ENCODE measurements around the gene ADAM19. TPM values are rescaled to one million over a fixed set of nuclear protein-coding genes. Genes with fewer than 3 reads are reported as not detected.

Gene ADAM19
- total RNA-seq, 1 experiment from 2014 or later = 62.9 TPM

- intact Hi-C loops (cut with micrococcal nuclease; ENCODE audit: unreplicated experiment) = loop anchor here (5.0 kb wide), 1 partner anchor 62 kb away; the partner anchor contains the start of gene SOX30
- no peak for DNase-seq
- Mint-ChIP-seq H3K4me3 (ENCODE audit: unreplicated experiment) (no peak overlapping the region), H3K4me1 (ENCODE audit: low read depth, unreplicated experiment) (peaks cover 28% of the 10 kb centered on the region), H3K36me3 (ENCODE audit: insufficient read depth, unreplicated experiment) (no peaks in the 10 kb centered on the region), H3K27me3 (ENCODE audit: insufficient read depth, unreplicated experiment) (no peaks in the 10 kb centered on the region), H3K27ac (ENCODE audit: unreplicated experiment) (no peak overlapping the region), H3K9me3 (ENCODE audit: unreplicated experiment) (no peaks in the 10 kb centered on the region)
- Histone ChIP-seq H3K4me3 (ENCODE audit: low read depth, low read length) (no peak overlapping the region), H3K9me3 (no peaks in the 10 kb centered on the region), H3K36me3 (ENCODE audit: control insufficient read depth, insufficient read depth, low read length) (no peaks in the 10 kb centered on the region), H3K27me3 (replicated peaks; ENCODE audit: control insufficient read depth, insufficient read depth, low read length) (no peaks in the 10 kb centered on the region), H3K4me1 (peaks cover 37% of the 10 kb centered on the region)
- CTCF ChIA-PET = interaction anchor here (0.6 kb wide), 1 partner anchor 518 kb away, joined by 6 read pairs; no protein-coding TSS in a partner anchor
- POLR2A ChIA-PET = no interaction called here
- no TSS peak for BruUV-seq (replicated peaks)
- no peak for TF ChIP-seq CTCF (IDR thresholded peaks at IDR 0.05; ENCODE audit: insufficient read depth in 1 of 2, low read depth in 1 of 2, low read length in 1 of 2, severe bottlenecking in 1 of 2, unreplicated experiment in 1 of 2)
These were observed 14.9 kb upstream of the ADAM19 start for GRCh38 chr5:157590478-157590877.

DNA sequence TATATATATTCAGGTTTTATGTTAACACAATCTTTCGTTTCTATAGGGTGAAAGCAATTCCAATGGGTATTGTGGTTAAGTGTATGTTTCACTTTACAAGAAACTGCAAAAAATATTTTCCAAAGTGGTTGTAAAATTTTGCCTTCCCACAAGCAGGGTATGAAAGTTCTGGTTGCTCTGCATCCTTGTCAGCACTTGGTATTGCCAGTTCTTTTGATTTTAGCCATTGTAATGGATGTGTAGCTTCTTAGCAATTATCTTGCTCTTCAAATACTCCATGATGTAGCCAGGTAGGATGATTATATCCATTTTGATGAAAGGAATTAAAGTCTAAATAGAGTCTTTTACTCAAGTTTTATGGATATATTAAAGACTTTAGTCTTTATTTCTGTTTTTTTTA, 9.1 kb upstream of the ADAM19 start:
- intact Hi-C loops (cut with micrococcal nuclease; ENCODE audit: unreplicated experiment) = no loop called here
- DNase-seq = no peak
- no peak for TF ChIP-seq CTCF (IDR thresholded peaks at IDR 0.05; ENCODE audit: insufficient read depth in 1 of 2, low read depth in 1 of 2, low read length in 1 of 2, severe bottlenecking in 1 of 2, unreplicated experiment in 1 of 2)
- BruUV-seq (replicated peaks) = no TSS peak
- H3K27me3 Mint-ChIP-seq (ENCODE audit: insufficient read depth, unreplicated experiment) = no peaks in the 10 kb centered on the region
- POLR2A ChIA-PET = no interaction called here
- no peak overlapping the region for H3K27ac Mint-ChIP-seq (ENCODE audit: unreplicated experiment)
- CTCF ChIA-PET = no interaction called here
- no peaks in the 10 kb centered on the region for H3K4me1 Mint-ChIP-seq (ENCODE audit: low read depth, unreplicated experiment)
- H3K4me3 Mint-ChIP-seq (ENCODE audit: unreplicated experiment) = no peak overlapping the region
- H3K27me3 ChIP-seq (replicated peaks; ENCODE audit: control insufficient read depth, insufficient read depth, low read length) = no peaks in the 10 kb centered on the region
- no peaks in the 10 kb centered on the region for H3K9me3 Mint-ChIP-seq (ENCODE audit: unreplicated experiment)
- H3K36me3 Mint-ChIP-seq (ENCODE audit: insufficient read depth, unreplicated experiment) = no peaks in the 10 kb centered on the region
- H3K36me3 ChIP-seq (ENCODE audit: control insufficient read depth, insufficient read depth, low read length) = no peaks in the 10 kb centered on the region
- no peak overlapping the region for H3K4me3 ChIP-seq (ENCODE audit: low read depth, low read length)
- H3K9me3 ChIP-seq = no peaks in the 10 kb centered on the region
- H3K4me1 ChIP-seq = no peaks in the 10 kb centered on the region

DNA sequence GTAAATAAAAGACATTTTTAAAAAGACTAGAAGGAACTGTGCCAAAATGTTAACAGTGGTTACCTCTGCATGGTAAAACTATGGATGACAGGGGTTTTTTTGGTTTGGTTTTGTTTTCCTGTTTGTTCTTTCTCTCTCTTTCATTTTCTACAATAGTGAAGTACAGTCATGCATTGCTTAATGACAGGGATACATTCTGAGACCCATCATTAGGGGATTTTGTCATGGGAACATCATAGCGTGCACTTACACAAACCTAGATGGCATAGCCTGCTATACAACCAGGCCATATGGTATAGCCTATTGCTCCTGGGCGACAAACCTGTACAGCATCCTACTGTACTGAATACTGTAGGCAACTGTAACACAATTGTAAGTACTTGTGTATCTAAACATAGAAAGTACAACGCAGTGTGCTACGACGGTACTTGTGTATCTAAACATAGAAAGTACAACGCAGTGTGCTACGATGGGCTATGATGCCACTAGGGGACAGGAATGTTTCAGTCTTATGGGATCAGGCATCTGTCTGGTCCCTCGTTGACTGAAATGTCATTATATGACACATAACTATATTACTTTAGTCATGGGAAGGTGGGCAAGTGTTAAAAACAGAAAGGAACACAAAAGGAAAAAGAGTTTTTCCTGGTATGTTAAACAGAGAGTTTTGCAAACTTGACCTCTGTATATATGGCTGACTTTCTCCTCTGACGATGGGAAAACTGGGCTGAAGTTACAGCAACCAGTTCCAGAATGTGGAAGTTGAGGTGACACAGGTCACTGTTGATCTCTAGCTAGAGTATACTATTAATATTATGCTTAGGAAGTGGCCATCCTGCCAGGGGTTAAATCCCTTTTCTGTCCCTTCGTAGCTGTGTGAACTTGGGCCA, 7.4 kb upstream of the ADAM19 start:
- Histone ChIP-seq H3K27me3 (replicated peaks; ENCODE audit: control insufficient read depth, insufficient read depth, low read length) (no peaks in the 10 kb centered on the region), H3K9me3 (no peaks in the 10 kb centered on the region), H3K4me1 (peaks cover 5% of the 10 kb centered on the region; the same call in 1 of the 2 replicates), H3K36me3 (ENCODE audit: control insufficient read depth, insufficient read depth, low read length) (no peaks in the 10 kb centered on the region), H3K4me3 (ENCODE audit: low read depth, low read length) (no peak overlapping the region)
- peak in 1 of 2 experiments; percentile 20 for TF ChIP-seq CTCF (IDR thresholded peaks at IDR 0.05; ENCODE audit: insufficient read depth in 1 of 2, low read depth in 1 of 2, low read length in 1 of 2, severe bottlenecking in 1 of 2, unreplicated experiment in 1 of 2)
- no peak for DNase-seq
- H3K27ac Mint-ChIP-seq (ENCODE audit: unreplicated experiment) = no peak overlapping the region
- no TSS peak for BruUV-seq (replicated peaks)
- intact Hi-C loops (cut with micrococcal nuclease; ENCODE audit: unreplicated experiment) = no loop called here
- ChIA-PET CTCF (no interaction called here), POLR2A (no interaction called here)
- H3K4me3 Mint-ChIP-seq (ENCODE audit: unreplicated experiment) = no peak overlapping the region
- H3K4me1 Mint-ChIP-seq (ENCODE audit: low read depth, unreplicated experiment) = peaks cover 9% of the 10 kb centered on the region
- no peaks in the 10 kb centered on the region for H3K36me3 Mint-ChIP-seq (ENCODE audit: insufficient read depth, unreplicated experiment)
- no peaks in the 10 kb centered on the region for H3K9me3 Mint-ChIP-seq (ENCODE audit: unreplicated experiment)
- H3K27me3 Mint-ChIP-seq (ENCODE audit: insufficient read depth, unreplicated experiment) = no peaks in the 10 kb centered on the region

Measured in Caco-2 (cell line).